DOHH2 (cell line): ENCODE measurements around the gene SLC16A13.

ENCODE experiments used
- H3F3A ChIP-seq: fragments of 200-600 bp; sonication (generic), shearing (Covaris generic); 2 replicates; pipeline ENCODE4 v1.6.0; 2016; ENCODE audit warnings: antibody characterized with exemption, mild to moderate bottlenecking; ENCODE audit not compliant: control insufficient read depth, insufficient read depth
- H3K27ac ChIP-seq: fragments of 200-600 bp; sonication (generic); 2 replicates; pipeline ENCODE4 v1.5.1; 2014; ENCODE audit warnings: low read depth, mild to moderate bottlenecking, low read length, moderate library complexity
- H3K27me3 ChIP-seq: fragments of 200-600 bp; sonication (generic); 2 replicates; pipeline ENCODE4 v1.6.1; 2014; ENCODE audit warnings: mild to moderate bottlenecking, low read length, mixed read lengths; ENCODE audit not compliant: control insufficient read depth
- H3K36me3 ChIP-seq: fragments of 200-600 bp; sonication (generic); 2 replicates; pipeline ENCODE4 v1.6.1; 2014; ENCODE audit warnings: mild to moderate bottlenecking, low read length, moderate library complexity, mixed read lengths; ENCODE audit not compliant: control insufficient read depth
- H3K4me1 ChIP-seq: fragments of 200-600 bp; sonication (generic); 2 replicates; pipeline ENCODE4 v1.6.1; 2014; ENCODE audit warnings: mild to moderate bottlenecking, low read length, mixed read lengths; ENCODE audit not compliant: control insufficient read depth
- H3K4me2 ChIP-seq: fragments of 200-600 bp; sonication (generic); 2 replicates; pipeline ENCODE4 v1.6.0; 2014; ENCODE audit warnings: mild to moderate bottlenecking, low read length, moderate library complexity
- H3K4me3 ChIP-seq: fragments of 200-600 bp; sonication (generic); 2 replicates; pipeline ENCODE4 v1.5.1; 2014; ENCODE audit warnings: mild to moderate bottlenecking, low read length, mixed read lengths
- H3K79me2 ChIP-seq: fragments of 200-600 bp; sonication (generic); 2 replicates; pipeline ENCODE4 v1.6.1; 2014; ENCODE audit warnings: mild to moderate bottlenecking, low read length, mixed read lengths; ENCODE audit not compliant: control insufficient read depth
- H3K9me2 ChIP-seq: fragments of 200-600 bp; sonication (generic); replicated peaks from 2 replicates; pipeline ENCODE4 v1.6.1; 2014; ENCODE audit warnings: mild to moderate bottlenecking, low read length, mixed read lengths; ENCODE audit not compliant: control insufficient read depth
- H3K9me3 ChIP-seq: fragments of 200-600 bp; sonication (generic); 2 replicates; pipeline ENCODE4 v1.6.1; 2014; ENCODE audit warnings: antibody characterized with exemption, low read length, mixed read lengths; ENCODE audit not compliant: control insufficient read depth, insufficient read depth
- H4K20me1 ChIP-seq: fragments of 200-600 bp; sonication (generic); 2 replicates; pipeline ENCODE4 v1.6.0; 2014; ENCODE audit warnings: low read depth, mild to moderate bottlenecking, antibody characterized with exemption, low read length, moderate library complexity; ENCODE audit not compliant: control insufficient read depth, insufficient read depth
- CTCF ChIP-seq: fragments of 200-600 bp; sonication (generic); IDR thresholded peaks from one replicate; pipeline ENCODE4 v1.5.1; 2014; ENCODE audit warnings: antibody characterized with exemption, mild to moderate bottlenecking, low read depth, low read length; ENCODE audit not compliant: poor library complexity, severe bottlenecking
- EZH2phosphoT487 ChIP-seq: fragments of 200-600 bp; sonication (generic); IDR thresholded peaks from 2 replicates; pipeline ENCODE4 v1.6.1; 2017; ENCODE audit warnings: borderline replicate concordance, mild to moderate bottlenecking, antibody characterized with exemption, low read length, moderate library complexity, mixed read lengths

Gene SLC16A13

GRCh38 chr17:7079581-7080455 lies 44.0 kb downstream of the SLC16A13 start, which contains the start of gene CLEC10A:
TSS of gene CLEC10A (minus strand) at chr17:7080251. CDS start at chr17:7078812, 1,439 bp downstream.
- Histone ChIP-seq H3K4me2 (no peak within 1 kb of the TSS), H4K20me1 (no peaks in the 10 kb centered on the region), H3K9me3 (no peaks in the 10 kb centered on the region), H3K36me3 (no peaks in the 10 kb centered on the region), H3K9me2 (no peaks in the 10 kb centered on the region), H3F3A (no peaks in the 10 kb centered on the region), H3K27me3 (peaks cover 8% of the 10 kb centered on the region; the same call in 1 of the 2 replicates), H3K4me1 (no peaks in the 10 kb centered on the region), H3K79me2 (no peaks in the 10 kb centered on the region), H3K4me3 (no peak within 1 kb of the TSS), H3K27ac (no peak within 1 kb of the TSS)
- no peak for TF ChIP-seq CTCF
- TF ChIP-seq EZH2phosphoT487: no peak

DNA sequence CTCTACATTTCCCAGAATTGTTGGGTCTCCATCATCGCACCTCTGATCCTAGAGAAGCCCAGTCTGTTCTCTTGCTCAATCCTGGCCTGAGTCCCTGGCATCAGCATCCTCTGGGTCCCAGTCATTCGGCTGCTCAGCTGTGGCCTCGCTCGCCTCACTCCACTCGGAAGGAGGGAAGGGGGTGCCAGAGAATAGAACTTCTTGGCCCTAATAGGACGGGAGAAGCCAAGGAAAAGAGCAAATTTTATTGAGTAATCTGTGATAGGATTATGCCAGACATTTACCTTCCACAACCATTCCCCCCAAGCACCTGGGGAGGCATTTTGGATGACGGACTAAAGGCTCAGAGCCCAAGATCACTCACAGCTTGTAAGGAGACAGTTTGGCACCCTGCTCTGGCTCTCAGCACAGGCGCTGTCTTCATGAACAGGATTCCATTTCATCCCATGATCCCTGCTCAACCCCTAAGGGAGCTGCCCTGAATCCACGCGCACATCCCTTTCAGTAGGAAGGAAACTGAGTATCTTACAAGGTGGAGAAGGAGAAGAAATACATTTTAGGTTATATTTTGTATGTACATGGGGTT lies 44.7 kb downstream of the SLC16A13 start:
- Histone ChIP-seq H3K9me2 (no peaks in the 10 kb centered on the region), H3K9me3 (no peaks in the 10 kb centered on the region), H3K36me3 (no peaks in the 10 kb centered on the region), H3K4me3 (no peak overlapping the region), H4K20me1 (no peaks in the 10 kb centered on the region), H3K79me2 (no peaks in the 10 kb centered on the region), H3F3A (no peaks in the 10 kb centered on the region), H3K4me1 (no peaks in the 10 kb centered on the region), H3K27ac (no peak overlapping the region), H3K27me3 (peaks cover 8% of the 10 kb centered on the region; the same call in 1 of the 2 replicates), H3K4me2 (no peak overlapping the region)
- no peak for TF ChIP-seq CTCF
- TF ChIP-seq EZH2phosphoT487: no peak

- no peaks in the 10 kb centered on the region for H3K9me2 ChIP-seq
- H3K9me3 ChIP-seq: no peaks in the 10 kb centered on the region
- H3K79me2 ChIP-seq: no peaks in the 10 kb centered on the region
- TF ChIP-seq EZH2phosphoT487: no peak
- TF ChIP-seq CTCF: no peak
- no peaks in the 10 kb centered on the region for H4K20me1 ChIP-seq
- H3F3A ChIP-seq: no peaks in the 10 kb centered on the region
- H3K4me1 ChIP-seq: no peaks in the 10 kb centered on the region
- H3K36me3 ChIP-seq: no peaks in the 10 kb centered on the region
- H3K27me3 ChIP-seq: peaks cover 8% of the 10 kb centered on the region; the same call in 1 of the 2 replicates
- H3K4me3 ChIP-seq: no peak overlapping the region
- no peak overlapping the region for H3K27ac ChIP-seq
- H3K4me2 ChIP-seq: no peak overlapping the region
Observed at GRCh38 chr17:7081341-7082062, 45.7 kb downstream of the SLC16A13 start.
